Uterus (tissue), 4 donors: ENCODE data around the gene BBX. TPM values are rescaled to one million over a fixed set of nuclear protein-coding genes. Genes with fewer than 3 reads are reported as not detected.

Source experiments
- DNase-seq, 2 donors: peaks; one replicate each; pipeline ENCODE4 v3.0.0-alpha.2; 2019 to 2020
- H3K27ac ChIP-seq, 2 donors: fragments of 200-600 bp; sonication (generic); 1 replicate in 1 of 2; 2 replicates in 1 of 2; pipeline ENCODE4 v1.5.1; 2016 to 2018
- H3K27me3 ChIP-seq, 2 donors: fragments of 200-600 bp; sonication (generic); one replicate each; pipeline ENCODE4 v1.5.1; 2018 to 2019; ENCODE audit warnings: control low read depth in 1 of 2
- H3K36me3 ChIP-seq, 2 donors: fragments of 200-600 bp; sonication (generic); one replicate each; pipeline ENCODE4 v1.5.1; 2019; ENCODE audit warnings: control low read depth in 1 of 2
- H3K4me1 ChIP-seq, 2 donors: fragments of 200-600 bp; sonication (generic); one replicate each; pipeline ENCODE4 v1.5.1; 2018 to 2019; ENCODE audit warnings: control low read depth in 1 of 2
- H3K4me3 ChIP-seq, 2 donors: fragments of 200-600 bp; sonication (generic); 1 replicate in 1 of 2; 2 replicates in 1 of 2; pipeline ENCODE4 v1.5.1; 2018 to 2019; ENCODE audit warnings: mild to moderate bottlenecking in 1 of 2
- H3K9me3 ChIP-seq, 2 donors: fragments of 200-600 bp; sonication (generic); one replicate each; pipeline ENCODE4 v1.5.1; 2019; ENCODE audit warnings: control low read depth in 1 of 2
- CTCF ChIP-seq, 4 experiments: fragments of 200-600 bp in 2 of 4; fragments of 450-650 bp in 2 of 4; sonication (generic) in 2 of 4; IDR thresholded peaks; one replicate each; pipeline ENCODE4 v1.5.1; 2016 to 2019; ENCODE audit warnings: antibody characterized with exemption in 4 of 4, mild to moderate bottlenecking in 2 of 4, moderate library complexity in 1 of 4
- POLR2A ChIP-seq, 2 donors: fragments of 450-650 bp; IDR thresholded peaks; one replicate each; pipeline ENCODE4 v1.6.1; 2016; ENCODE audit warnings: antibody characterized with exemption in 2 of 2, mild to moderate bottlenecking in 1 of 2, moderate library complexity in 1 of 2
- intact Hi-C: fragments of 100-400 bp; cut with DNase I; formaldehyde crosslinking; loops from one replicate; pipeline ENCODE4 v1.15.1; 2023; ENCODE audit warnings: low total_unique reads
- total RNA-seq, 4 donors: library from RNA; depleted of rRNA in 3 of 4; stranded (reverse); fragments of >200 nt in 3 of 4; gene quantifications; one replicate each; pipeline versions ENCODE4 v1.1.0 to v1.2.4, GENCODE V29; 2014 to 2023
- donor health status: DM: yes; HTN: yes; CAD: no.

BBX gene
- total RNA-seq, 4 donors from 2014 or later = 21.5 to 106 (median 63.8) TPM

- intact Hi-C loops = no loop called here
Measured at GRCh38 chr3:107641572-107642307, 119.0 kb downstream of the BBX start.

GRCh38 chr3:107643038-107643883 is 120.5 kb downstream of the BBX start:
- Histone ChIP-seq H3K4me1 (no peaks in the 10 kb centered on the region), H3K4me3 (no peak overlapping the region), H3K27ac (no peak overlapping the region), H3K36me3 (no peaks in the 10 kb centered on the region), H3K27me3 (no peaks in the 10 kb centered on the region), H3K9me3 (no peaks in the 10 kb centered on the region)
- intact Hi-C loops = no loop called here
- no peak for DNase-seq
- TF ChIP-seq POLR2A (IDR thresholded peaks at IDR 0.05) (no peak), CTCF (IDR thresholded peaks at IDR 0.05) (no peak)

More at GRCh38 chr3:107641572-107642307, 119.0 kb downstream of the BBX start:
- DNase-seq = no peak
- TF ChIP-seq CTCF (IDR thresholded peaks at IDR 0.05) = no peak
- TF ChIP-seq POLR2A (IDR thresholded peaks at IDR 0.05) = no peak
- H3K27ac ChIP-seq = no peak overlapping the region
- H3K4me3 ChIP-seq = no peak overlapping the region
- H3K36me3 ChIP-seq = no peaks in the 10 kb centered on the region
- H3K4me1 ChIP-seq = no peaks in the 10 kb centered on the region
- no peaks in the 10 kb centered on the region for H3K9me3 ChIP-seq
- no peaks in the 10 kb centered on the region for H3K27me3 ChIP-seq

DNA sequence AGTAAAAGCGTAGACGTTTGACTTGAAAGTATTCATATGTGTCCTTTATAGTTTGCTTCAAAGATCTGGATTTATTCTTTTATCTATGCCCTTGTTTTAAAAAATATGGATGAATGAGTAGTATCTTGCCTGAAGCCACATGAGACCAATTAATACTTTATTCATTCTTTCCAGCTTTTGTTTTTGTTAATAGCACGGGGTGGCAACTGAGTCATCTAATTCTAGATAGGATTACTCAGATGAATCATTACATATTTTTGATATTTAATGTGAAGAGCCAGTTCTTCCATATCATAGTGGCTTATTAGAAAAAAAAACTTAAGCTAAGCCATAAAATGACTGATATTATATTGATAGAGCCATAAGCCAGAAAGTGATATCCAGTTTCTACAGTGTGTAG is 121.9 kb downstream of the BBX start:
- Histone ChIP-seq H3K27me3 (no peaks in the 10 kb centered on the region), H3K4me1 (no peaks in the 10 kb centered on the region), H3K9me3 (no peaks in the 10 kb centered on the region), H3K4me3 (no peak overlapping the region), H3K27ac (no peak overlapping the region), H3K36me3 (no peaks in the 10 kb centered on the region)
- DNase-seq = no peak
- TF ChIP-seq CTCF (IDR thresholded peaks at IDR 0.05) (no peak), POLR2A (IDR thresholded peaks at IDR 0.05) (no peak)
- intact Hi-C loops = no loop called here

DNA sequence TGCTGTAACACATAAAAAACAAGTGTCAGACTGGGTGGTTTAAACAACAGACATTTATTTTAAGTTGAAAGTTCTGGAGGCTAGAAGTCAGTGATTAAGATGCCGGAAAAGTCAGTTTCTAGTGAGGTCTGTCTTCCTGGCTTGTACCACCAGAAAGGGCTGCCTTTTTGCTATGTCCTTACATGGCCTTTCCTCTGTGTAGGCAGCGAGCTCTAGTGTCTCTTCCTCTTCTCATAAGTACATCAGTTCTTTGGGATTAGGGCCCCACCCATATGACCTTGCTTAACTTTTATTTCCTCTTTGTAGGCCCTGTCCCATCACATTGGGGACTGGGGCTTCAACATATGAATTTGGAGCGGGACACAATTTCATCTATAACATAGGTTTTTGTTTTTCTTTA is 128.0 kb downstream of the BBX start:
- no peaks in the 10 kb centered on the region for H3K27me3 ChIP-seq
- intact Hi-C loops = no loop called here
- no peak overlapping the region for H3K4me3 ChIP-seq
- no peaks in the 10 kb centered on the region for H3K36me3 ChIP-seq
- DNase-seq = no peak
- no peak for TF ChIP-seq CTCF (IDR thresholded peaks at IDR 0.05)
- TF ChIP-seq POLR2A (IDR thresholded peaks at IDR 0.05) = no peak
- H3K9me3 ChIP-seq = no peaks in the 10 kb centered on the region
- H3K27ac ChIP-seq = no peak overlapping the region
- H3K4me1 ChIP-seq = no peaks in the 10 kb centered on the region

DNA sequence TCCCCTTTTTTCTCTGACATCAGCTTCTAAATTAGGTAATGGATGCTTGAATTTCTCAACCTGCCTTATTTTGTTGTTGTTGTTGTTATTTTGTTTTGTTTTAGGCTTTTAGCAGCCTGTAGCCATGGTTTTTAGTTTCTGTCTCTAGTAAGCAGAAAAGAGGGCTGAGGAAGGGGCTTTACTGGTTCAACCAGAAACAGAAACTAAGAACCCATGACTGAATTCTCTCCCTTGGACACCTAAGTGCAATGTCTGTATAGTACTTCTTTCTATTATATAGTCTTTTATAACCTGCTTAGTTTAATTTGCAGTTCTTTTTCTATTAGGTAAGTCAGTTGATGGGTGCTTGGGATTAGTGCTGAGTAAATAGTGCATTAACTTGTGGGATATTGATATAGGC is 129.0 kb downstream of the BBX start:
- Histone ChIP-seq H3K9me3 (no peaks in the 10 kb centered on the region), H3K4me3 (no peak overlapping the region), H3K27me3 (no peaks in the 10 kb centered on the region), H3K36me3 (no peaks in the 10 kb centered on the region), H3K4me1 (no peaks in the 10 kb centered on the region), H3K27ac (no peak overlapping the region)
- intact Hi-C loops = no loop called here
- TF ChIP-seq CTCF (IDR thresholded peaks at IDR 0.05) (no peak), POLR2A (IDR thresholded peaks at IDR 0.05) (no peak)
- no peak for DNase-seq
